ENCODE measurements around the gene RAN.

RAN gene

GRCh38 chr12:130830246-130830551 lies 41.7 kb upstream of the RAN start:
- Histone ChIP-seq H3K4me3 (ENCODE audit: control insufficient read depth in 1 of 7, extremely low read depth in 1 of 7, insufficient read depth in 4 of 7, low read depth in 2 of 7, low read length in 6 of 7) (no peak overlapping the region), H3K9me3 (ENCODE audit: control extremely low read depth in 1 of 5, control insufficient read depth in 4 of 5, insufficient read depth in 2 of 5, low read depth in 1 of 5, low read length in 4 of 5) (no peaks in the 10 kb centered on the region), H3K36me3 (ENCODE audit: control insufficient read depth in 4 of 4, insufficient read depth in 4 of 4, low read length in 3 of 4) (peaks cover 0 to 4% (median 0%) of the 10 kb centered on the region in 4 experiments), H3K4me1 (ENCODE audit: control extremely low read depth in 1 of 4, control insufficient read depth in 4 of 4, insufficient read depth in 4 of 4, low read length in 3 of 4) (peaks cover 0 to 16% (median 8%) of the 10 kb centered on the region in 4 experiments), H3K27ac (ENCODE audit: insufficient read depth in 1 of 2, low read depth in 1 of 2, low read length in 2 of 2, poor library complexity in 1 of 2, severe bottlenecking in 2 of 2) (no peak overlapping the region), H3K27me3 (replicated peaks in 2 of 5; ENCODE audit: control insufficient read depth in 4 of 5, insufficient read depth in 5 of 5, low read length in 4 of 5) (no peaks in the 10 kb centered on the region)
- ChIA-PET CTCF (interaction anchor here (1.6 to 2.1 kb wide), 2 partner anchors 9 to 430 kb away, joined by 5 read pairs; no protein-coding TSS in a partner anchor), POLR2A (no interaction called here)
- no peak for DNase-seq
- 93% methylated on average over 14 of the region's 14 CpGs for WGBS (ENCODE audit: insufficient coverage)

- CTCF ChIA-PET = interaction anchor here (2.1 kb wide), 1 partner anchor 10 kb away, joined by 5 read pairs; no protein-coding TSS in a partner anchor
- Histone ChIP-seq H3K9me3 (ENCODE audit: control extremely low read depth in 1 of 5, control insufficient read depth in 4 of 5, insufficient read depth in 2 of 5, low read depth in 1 of 5, low read length in 4 of 5) (no peaks in the 10 kb centered on the region), H3K27me3 (replicated peaks in 2 of 5; ENCODE audit: control insufficient read depth in 4 of 5, insufficient read depth in 5 of 5, low read length in 4 of 5) (no peaks in the 10 kb centered on the region), H3K36me3 (ENCODE audit: control insufficient read depth in 4 of 4, insufficient read depth in 4 of 4, low read length in 3 of 4) (peaks cover 0 to 4% (median 0%) of the 10 kb centered on the region in 4 experiments), H3K4me3 (ENCODE audit: control insufficient read depth in 1 of 7, extremely low read depth in 1 of 7, insufficient read depth in 4 of 7, low read depth in 2 of 7, low read length in 6 of 7) (no peak overlapping the region), H3K27ac (ENCODE audit: insufficient read depth in 1 of 2, low read depth in 1 of 2, low read length in 2 of 2, poor library complexity in 1 of 2, severe bottlenecking in 2 of 2) (no peak overlapping the region), H3K4me1 (ENCODE audit: control extremely low read depth in 1 of 4, control insufficient read depth in 4 of 4, insufficient read depth in 4 of 4, low read length in 3 of 4) (peaks cover 0 to 22% (median 9%) of the 10 kb centered on the region in 4 experiments)
- POLR2A ChIA-PET = no interaction called here
- DNase-seq = no peak
- WGBS (ENCODE audit: insufficient coverage) = 100% methylated on average over 4 of the region's 4 CpGs
These were observed 40.6 kb upstream of the RAN start for GRCh38 chr12:130831246-130831645.

GRCh38 chr12:130831876-130832405 lies 39.9 kb upstream of the RAN start:
- ChIA-PET POLR2A (no interaction called here), CTCF (interaction anchor here (2.1 kb wide), 1 partner anchor 11 kb away, joined by 5 read pairs; no protein-coding TSS in a partner anchor)
- no peak overlapping the region for H3K27ac ChIP-seq (ENCODE audit: insufficient read depth in 1 of 2, low read depth in 1 of 2, low read length in 2 of 2, poor library complexity in 1 of 2, severe bottlenecking in 2 of 2)
- WGBS (ENCODE audit: insufficient coverage) = 98% methylated on average over 5 of the region's 5 CpGs
- DNase-seq = no peak
- no peaks in the 10 kb centered on the region for H3K9me3 ChIP-seq (ENCODE audit: control extremely low read depth in 1 of 5, control insufficient read depth in 4 of 5, insufficient read depth in 2 of 5, low read depth in 1 of 5, low read length in 4 of 5)
- H3K4me3 ChIP-seq (ENCODE audit: control insufficient read depth in 1 of 7, extremely low read depth in 1 of 7, insufficient read depth in 4 of 7, low read depth in 2 of 7, low read length in 6 of 7) = no peak overlapping the region
- no peaks in the 10 kb centered on the region for H3K27me3 ChIP-seq (replicated peaks in 2 of 5; ENCODE audit: control insufficient read depth in 4 of 5, insufficient read depth in 5 of 5, low read length in 4 of 5)
- peaks cover 0 to 22% (median 9%) of the 10 kb centered on the region in 4 experiments for H3K4me1 ChIP-seq (ENCODE audit: control extremely low read depth in 1 of 4, control insufficient read depth in 4 of 4, insufficient read depth in 4 of 4, low read length in 3 of 4)
- H3K36me3 ChIP-seq (ENCODE audit: control insufficient read depth in 4 of 4, insufficient read depth in 4 of 4, low read length in 3 of 4) = peaks cover 0 to 4% (median 0%) of the 10 kb centered on the region in 4 experiments

GRCh38 chr12:130832561-130833209 lies 39.2 kb upstream of the RAN start:
- peak in 2 of 3 donors; percentile 22 to 37 for DNase-seq
- H3K9me3 ChIP-seq (ENCODE audit: control extremely low read depth in 1 of 5, control insufficient read depth in 4 of 5, insufficient read depth in 2 of 5, low read depth in 1 of 5, low read length in 4 of 5) = no peaks in the 10 kb centered on the region
- H3K27ac ChIP-seq (ENCODE audit: insufficient read depth in 1 of 2, low read depth in 1 of 2, low read length in 2 of 2, poor library complexity in 1 of 2, severe bottlenecking in 2 of 2) = peak overlapping the region in 1 of 2 experiments; percentile 9
- peaks cover 0 to 4% (median 0%) of the 10 kb centered on the region in 4 experiments for H3K36me3 ChIP-seq (ENCODE audit: control insufficient read depth in 4 of 4, insufficient read depth in 4 of 4, low read length in 3 of 4)
- 91% methylated on average over 15 of the region's 17 CpGs for WGBS (ENCODE audit: insufficient coverage)
- H3K27me3 ChIP-seq (replicated peaks in 2 of 5; ENCODE audit: control insufficient read depth in 4 of 5, insufficient read depth in 5 of 5, low read length in 4 of 5) = no peaks in the 10 kb centered on the region
- no peak overlapping the region for H3K4me3 ChIP-seq (ENCODE audit: control insufficient read depth in 1 of 7, extremely low read depth in 1 of 7, insufficient read depth in 4 of 7, low read depth in 2 of 7, low read length in 6 of 7)
- ChIA-PET CTCF (no interaction called here), POLR2A (no interaction called here)
- peaks cover 0 to 22% (median 9%) of the 10 kb centered on the region in 4 experiments for H3K4me1 ChIP-seq (ENCODE audit: control extremely low read depth in 1 of 4, control insufficient read depth in 4 of 4, insufficient read depth in 4 of 4, low read length in 3 of 4)

GRCh38 chr12:130835011-130835410 lies 36.9 kb upstream of the RAN start:
- no peak overlapping the region for H3K27ac ChIP-seq (ENCODE audit: insufficient read depth in 1 of 2, low read depth in 1 of 2, low read length in 2 of 2, poor library complexity in 1 of 2, severe bottlenecking in 2 of 2)
- H3K9me3 ChIP-seq (ENCODE audit: control extremely low read depth in 1 of 5, control insufficient read depth in 4 of 5, insufficient read depth in 2 of 5, low read depth in 1 of 5, low read length in 4 of 5) = no peaks in the 10 kb centered on the region
- H3K27me3 ChIP-seq (replicated peaks in 2 of 5; ENCODE audit: control insufficient read depth in 4 of 5, insufficient read depth in 5 of 5, low read length in 4 of 5) = no peaks in the 10 kb centered on the region
- ChIA-PET CTCF (no interaction called here), POLR2A (no interaction called here)
- DNase-seq = peak in 1 of 3 donors; percentile 33
- 96% methylated on average over 9 of the region's 11 CpGs for WGBS (ENCODE audit: insufficient coverage)
- H3K36me3 ChIP-seq (ENCODE audit: control insufficient read depth in 4 of 4, insufficient read depth in 4 of 4, low read length in 3 of 4) = peaks cover 0 to 4% (median 0%) of the 10 kb centered on the region in 4 experiments
- peaks cover 8 to 37% (median 15%) of the 10 kb centered on the region in 4 experiments for H3K4me1 ChIP-seq (ENCODE audit: control extremely low read depth in 1 of 4, control insufficient read depth in 4 of 4, insufficient read depth in 4 of 4, low read length in 3 of 4)
- no peak overlapping the region for H3K4me3 ChIP-seq (ENCODE audit: control insufficient read depth in 1 of 7, extremely low read depth in 1 of 7, insufficient read depth in 4 of 7, low read depth in 2 of 7, low read length in 6 of 7)

GRCh38 chr12:130835436-130835835 lies 36.4 kb upstream of the RAN start:
- H3K27me3 ChIP-seq (replicated peaks in 2 of 5; ENCODE audit: control insufficient read depth in 4 of 5, insufficient read depth in 5 of 5, low read length in 4 of 5) = no peaks in the 10 kb centered on the region

GRCh38 chr12:130838284-130838950 lies 33.4 kb upstream of the RAN start:
- WGBS (ENCODE audit: insufficient coverage) = 14% methylated on average over 24 of the region's 38 CpGs
- no peaks in the 10 kb centered on the region for H3K9me3 ChIP-seq (ENCODE audit: control extremely low read depth in 1 of 5, control insufficient read depth in 4 of 5, insufficient read depth in 2 of 5, low read depth in 1 of 5, low read length in 4 of 5)
- DNase-seq = peak in 2 of 3 donors; percentile 18 to 33
- H3K27ac ChIP-seq (ENCODE audit: insufficient read depth in 1 of 2, low read depth in 1 of 2, low read length in 2 of 2, poor library complexity in 1 of 2, severe bottlenecking in 2 of 2) = no peak overlapping the region
- ChIA-PET CTCF (no interaction called here), POLR2A (no interaction called here)
- H3K4me3 ChIP-seq (ENCODE audit: control insufficient read depth in 1 of 7, extremely low read depth in 1 of 7, insufficient read depth in 4 of 7, low read depth in 2 of 7, low read length in 6 of 7) = peak overlapping the region; percentile 32 to 81 (median 66)
- peaks cover 8 to 29% (median 14%) of the 10 kb centered on the region in 4 experiments for H3K4me1 ChIP-seq (ENCODE audit: control extremely low read depth in 1 of 4, control insufficient read depth in 4 of 4, insufficient read depth in 4 of 4, low read length in 3 of 4)
- no peaks in the 10 kb centered on the region for H3K27me3 ChIP-seq (replicated peaks in 2 of 5; ENCODE audit: control insufficient read depth in 4 of 5, insufficient read depth in 5 of 5, low read length in 4 of 5)
- H3K36me3 ChIP-seq (ENCODE audit: control insufficient read depth in 4 of 4, insufficient read depth in 4 of 4, low read length in 3 of 4) = no peaks in the 10 kb centered on the region

More at GRCh38 chr12:130835436-130835835, 36.4 kb upstream of the RAN start:
- H3K9me3 ChIP-seq (ENCODE audit: control extremely low read depth in 1 of 5, control insufficient read depth in 4 of 5, insufficient read depth in 2 of 5, low read depth in 1 of 5, low read length in 4 of 5) = no peaks in the 10 kb centered on the region
- WGBS (ENCODE audit: insufficient coverage) = 96% methylated on average over 4 of the region's 6 CpGs
- no peaks in the 10 kb centered on the region for H3K36me3 ChIP-seq (ENCODE audit: control insufficient read depth in 4 of 4, insufficient read depth in 4 of 4, low read length in 3 of 4)
- no peak overlapping the region for H3K4me3 ChIP-seq (ENCODE audit: control insufficient read depth in 1 of 7, extremely low read depth in 1 of 7, insufficient read depth in 4 of 7, low read depth in 2 of 7, low read length in 6 of 7)
- no peak for DNase-seq
- ChIA-PET CTCF (no interaction called here), POLR2A (no interaction called here)
- H3K4me1 ChIP-seq (ENCODE audit: control extremely low read depth in 1 of 4, control insufficient read depth in 4 of 4, insufficient read depth in 4 of 4, low read length in 3 of 4) = peaks cover 8 to 37% (median 16%) of the 10 kb centered on the region in 4 experiments
- H3K27ac ChIP-seq (ENCODE audit: insufficient read depth in 1 of 2, low read depth in 1 of 2, low read length in 2 of 2, poor library complexity in 1 of 2, severe bottlenecking in 2 of 2) = no peak overlapping the region

All from common myeloid progenitor, CD34-positive (primary cell).